CD4-positive, alpha-beta T cell (primary cell): Measurements from ENCODE around the gene CDH13. TPM values are rescaled to one million over a fixed set of nuclear protein-coding genes. Genes with fewer than 3 reads are reported as not detected.

Source experiments
- ATAC-seq: fragments of 200-7000 bp; cut with Tn5 transposase; one replicate; pipeline ENCODE4 v1.10.0; 2022; ENCODE audit warnings: mild to moderate bottlenecking; ENCODE audit not compliant: poor library complexity
- CTCF ChIA-PET: fragments of 350-600 bp; sonication (Branson Sonifier 250); formaldehyde crosslinking; loops from one replicate; lab custom pipeline; 2021; ENCODE audit warnings: antibody characterized with exemption, inconsistent platforms; lab: Charles Lee
- POLR2A ChIA-PET: fragments of 350-600 bp; sonication (Branson Sonifier 250); formaldehyde crosslinking; loops from one replicate; lab custom pipeline; 2021; ENCODE audit warnings: antibody characterized with exemption, inconsistent platforms; lab: Charles Lee
- DNase-seq, 14 experiments: peaks; one replicate each; pipeline ENCODE4 v3.0.0-alpha.2; 2013 to 2020; ENCODE audit warnings: mixed read lengths in 2 of 14
- H3K27ac ChIP-seq, 2 donors: one replicate each; pipeline versions ENCODE4 v1.5.1 to v1.7.0; 2013; ENCODE audit warnings: low read length in 2 of 2, low read depth in 1 of 2, mild to moderate bottlenecking in 1 of 2
- H3K27me3 ChIP-seq, 2 experiments: 1 replicate in 1 of 2; 2 replicates in 1 of 2; pipeline versions ENCODE4 v1.6.1 to v1.7.0; 2013; ENCODE audit warnings: low read length in 2 of 2, control low read depth in 1 of 2, mild to moderate bottlenecking in 1 of 2, moderate library complexity in 1 of 2; ENCODE audit not compliant: insufficient read depth in 2 of 2, control insufficient read depth in 1 of 2
- H3K36me3 ChIP-seq: one replicate; pipeline ENCODE4 v1.6.1; 2013; ENCODE audit warnings: low read length, control low read depth; ENCODE audit not compliant: insufficient read depth
- H3K4me1 ChIP-seq: one replicate; pipeline ENCODE4 v1.6.1; 2013; ENCODE audit warnings: low read length, control low read depth; ENCODE audit not compliant: insufficient read depth
- H3K4me3 ChIP-seq: one replicate; pipeline ENCODE4 v1.5.1; 2013; ENCODE audit warnings: mild to moderate bottlenecking, low read length, moderate library complexity
- H3K9me3 ChIP-seq, 2 experiments: 1 replicate in 1 of 2; 2 replicates in 1 of 2; pipeline versions ENCODE4 v1.6.1 to v1.7.0; 2013; ENCODE audit warnings: low read length in 2 of 2, mild to moderate bottlenecking in 2 of 2, control low read depth in 1 of 2, moderate library complexity in 1 of 2; ENCODE audit not compliant: control insufficient read depth in 1 of 2, insufficient read depth in 1 of 2
- H3K27ac Mint-ChIP-seq: one replicate; pipeline ENCODE4 v1.8.0; 2020; ENCODE audit warnings: mixed read lengths
- H3K27me3 Mint-ChIP-seq: one replicate; pipeline ENCODE4 v1.8.0; 2021; ENCODE audit warnings: mixed read lengths
- H3K36me3 Mint-ChIP-seq: one replicate; pipeline ENCODE4 v1.8.0; 2021; ENCODE audit warnings: low read depth, mixed read lengths
- H3K4me1 Mint-ChIP-seq: one replicate; pipeline ENCODE4 v1.8.0; 2021; ENCODE audit warnings: low read depth, mixed read lengths
- H3K4me3 Mint-ChIP-seq: one replicate; pipeline ENCODE4 v1.8.0; 2020; ENCODE audit warnings: mild to moderate bottlenecking, mixed read lengths
- H3K9me3 Mint-ChIP-seq: one replicate; pipeline ENCODE4 v1.8.0; 2020; ENCODE audit warnings: mixed read lengths
- CTCF ChIP-seq: fragments of 200-600 bp; IDR thresholded peaks from one replicate; pipeline ENCODE4 v1.8.0; 2022; ENCODE audit warnings: antibody characterized with exemption, mild to moderate bottlenecking
- intact Hi-C, 2 experiments: fragments of 100-400 bp; cut with DNase I in 1 of 2; cut with micrococcal nuclease in 1 of 2; formaldehyde crosslinking; loops; one replicate each; pipeline versions ENCODE4 v1.15.1 to v1.9.0; 2023 to 2025; cut with DNase I, micrococcal nuclease
- total RNA-seq, 174 experiments: library from RNA in 2 of 174; stranded (reverse) in 2 of 174; gene quantifications; one replicate each; pipeline ENCODE4 v1.2.3 and lab custom pipeline; 2021 to 2026

CDH13 gene
- total RNA-seq, 2 experiments from 2014 or later: not detected

GRCh38 chr16:83552228-83552627, 925.5 kb downstream of the CDH13 start:
- H3K9me3 Mint-ChIP-seq: peaks cover 5% of the 10 kb centered on the region
- H3K27ac Mint-ChIP-seq: no peak overlapping the region
- ChIA-PET POLR2A (no interaction called here), CTCF (no interaction called here)
- DNase-seq: no peak
- H3K27me3 Mint-ChIP-seq: no peaks in the 10 kb centered on the region
- no peak overlapping the region for H3K27ac ChIP-seq
- no peak overlapping the region for H3K4me3 Mint-ChIP-seq
- no peak for ATAC-seq
- H3K27me3 ChIP-seq: no peaks in the 10 kb centered on the region
- no peak for TF ChIP-seq CTCF
- intact Hi-C loops: no loop called here
- no peak overlapping the region for H3K4me3 ChIP-seq
- no peaks in the 10 kb centered on the region for H3K36me3 ChIP-seq
- no peaks in the 10 kb centered on the region for H3K36me3 Mint-ChIP-seq
- H3K4me1 Mint-ChIP-seq: no peaks in the 10 kb centered on the region
- no peaks in the 10 kb centered on the region for H3K4me1 ChIP-seq
- peaks cover 0 to 10% of the 10 kb centered on the region in 2 experiments for H3K9me3 ChIP-seq

DNA sequence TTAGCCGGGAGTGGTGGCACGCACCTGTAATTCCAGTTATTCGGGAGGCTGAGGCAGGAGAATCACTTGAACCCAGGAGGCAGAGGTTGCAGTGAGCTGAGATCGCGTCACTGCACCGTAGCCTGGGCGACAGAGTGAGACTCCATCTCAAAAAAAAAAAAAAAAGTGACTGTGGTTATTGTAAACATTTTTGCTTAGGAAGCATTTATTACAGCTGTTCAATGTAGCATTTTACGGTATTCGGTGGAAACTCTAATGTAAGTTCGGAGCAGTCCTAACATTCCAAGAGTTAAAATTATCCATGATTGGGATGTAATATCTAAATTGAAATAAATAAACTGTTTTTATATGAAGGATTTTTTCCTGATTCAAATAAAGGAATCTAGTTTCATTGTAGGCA, 926.2 kb downstream of the CDH13 start:
- Histone ChIP-seq H3K27ac (no peak overlapping the region), H3K36me3 (no peaks in the 10 kb centered on the region), H3K9me3 (peaks cover 0 to 10% of the 10 kb centered on the region in 2 experiments), H3K4me3 (no peak overlapping the region), H3K4me1 (no peaks in the 10 kb centered on the region), H3K27me3 (no peaks in the 10 kb centered on the region)
- Mint-ChIP-seq H3K4me1 (no peaks in the 10 kb centered on the region), H3K36me3 (no peaks in the 10 kb centered on the region), H3K27me3 (peaks cover 1% of the 10 kb centered on the region), H3K9me3 (peaks cover 5% of the 10 kb centered on the region), H3K4me3 (no peak overlapping the region), H3K27ac (no peak overlapping the region)
- ChIA-PET CTCF (no interaction called here), POLR2A (no interaction called here)
- intact Hi-C loops: no loop called here
- DNase-seq (no peak), ATAC-seq (no peak)
- TF ChIP-seq CTCF: no peak

DNA sequence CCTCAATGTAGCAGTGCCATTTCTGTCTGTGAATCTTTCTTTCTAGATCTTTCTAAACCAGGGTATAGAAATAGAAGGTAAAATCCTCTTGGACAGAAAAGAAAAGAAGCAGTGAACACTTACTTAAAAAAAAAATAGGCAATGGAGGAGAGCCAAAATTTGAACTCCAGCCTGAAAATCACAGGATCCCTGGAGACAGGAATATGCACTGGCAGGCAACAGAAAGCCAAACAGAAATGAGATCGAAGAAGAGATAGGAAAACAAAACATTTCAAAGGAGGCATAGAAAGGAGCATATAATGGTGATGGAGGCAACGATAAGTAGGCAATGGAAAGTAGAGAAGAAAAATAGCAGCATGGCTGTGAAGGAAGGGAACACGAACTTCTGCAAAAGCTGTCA, 927.3 kb downstream of the CDH13 start:
- Mint-ChIP-seq H3K4me3 (no peak overlapping the region), H3K9me3 (peaks cover 5% of the 10 kb centered on the region), H3K4me1 (no peaks in the 10 kb centered on the region), H3K27me3 (peaks cover 4% of the 10 kb centered on the region), H3K27ac (no peak overlapping the region), H3K36me3 (no peaks in the 10 kb centered on the region)
- CTCF ChIA-PET: no interaction called here
- Histone ChIP-seq H3K27ac (no peak overlapping the region), H3K27me3 (no peaks in the 10 kb centered on the region), H3K9me3 (peaks cover 0 to 8% of the 10 kb centered on the region in 2 experiments), H3K4me3 (no peak overlapping the region), H3K36me3 (no peaks in the 10 kb centered on the region), H3K4me1 (no peaks in the 10 kb centered on the region)
- ATAC-seq (no peak), DNase-seq (no peak)
- POLR2A ChIA-PET: no interaction called here
- intact Hi-C loops: no loop called here
- TF ChIP-seq CTCF: no peak
